ENCODE data around the gene AKT3.

AKT3 gene

GRCh38 chr1:243474136-243474881 is 375.7 kb downstream of the AKT3 start:
- no CpG with 5 or more reads among the region's 55 CpGs for WGBS (ENCODE audit: extremely low coverage, insufficient coverage, insufficient read length)

GRCh38 chr1:243473227-243474135 is 376.6 kb downstream of the AKT3 start:
- Histone ChIP-seq H2AK5ac (ENCODE audit: low read length) (no peak overlapping the region), H2BK120ac (ENCODE audit: insufficient read depth, low read length, poor library complexity) (no peak overlapping the region), H2BK5ac (ENCODE audit: low read depth, low read length, poor library complexity) (no peak overlapping the region), H3K4ac (ENCODE audit: low read depth, low read length) (no peak overlapping the region), H4K8ac (ENCODE audit: low read depth, low read length) (no peak overlapping the region), H3K14ac (ENCODE audit: low read length) (no peak overlapping the region), H3K4me3 (ENCODE audit: low read depth, low read length) (no peak overlapping the region), H3K79me2 (ENCODE audit: control insufficient read depth, insufficient read depth, low read length, poor library complexity) (no peaks in the 10 kb centered on the region), H3K4me1 (ENCODE audit: control insufficient read depth in 1 of 2, insufficient read depth in 2 of 2, low read length in 2 of 2) (peaks cover 0 to 2% of the 10 kb centered on the region in 2 experiments), H3K79me1 (ENCODE audit: low read length) (no peaks in the 10 kb centered on the region), H4K12ac (ENCODE audit: low read depth, low read length) (no peak overlapping the region), H4K91ac (ENCODE audit: low read depth, low read length) (no peak overlapping the region), H3K4me2 (ENCODE audit: low read length) (no peak overlapping the region), H3K18ac (ENCODE audit: low read length) (no peak overlapping the region), H2AFZ (ENCODE audit: insufficient read depth, low read length, poor library complexity) (no peak overlapping the region), H3K9me3 (ENCODE audit: insufficient read depth, low read depth, low read length) (no peaks in the 10 kb centered on the region), H3K27ac (ENCODE audit: low read depth, low read length) (no peak overlapping the region), H3K27me3 (ENCODE audit: insufficient read depth, low read length) (no peaks in the 10 kb centered on the region), H2BK12ac (ENCODE audit: low read length) (no peak overlapping the region), H3K9ac (ENCODE audit: low read length) (no peak overlapping the region), H3K36me3 (ENCODE audit: control insufficient read depth in 1 of 2, insufficient read depth in 2 of 2, low read length in 2 of 2) (no peaks in the 10 kb centered on the region), H3K23ac (ENCODE audit: low read length) (no peak overlapping the region)
- no peak for DNase-seq
- no CpG with 5 or more reads among the region's 12 CpGs for WGBS (ENCODE audit: extremely low coverage, insufficient coverage, insufficient read length)

More at GRCh38 chr1:243474136-243474881, 375.7 kb downstream of the AKT3 start:
- no peak overlapping the region for H3K18ac ChIP-seq (ENCODE audit: low read length)
- no peaks in the 10 kb centered on the region for H3K27me3 ChIP-seq (ENCODE audit: insufficient read depth, low read length)
- H2AK5ac ChIP-seq (ENCODE audit: low read length) = no peak overlapping the region
- H3K9me3 ChIP-seq (ENCODE audit: insufficient read depth, low read depth, low read length) = no peaks in the 10 kb centered on the region
- H3K4ac ChIP-seq (ENCODE audit: low read depth, low read length) = no peak overlapping the region
- no peak overlapping the region for H2BK120ac ChIP-seq (ENCODE audit: insufficient read depth, low read length, poor library complexity)
- peaks cover 0 to 2% of the 10 kb centered on the region in 2 experiments for H3K4me1 ChIP-seq (ENCODE audit: control insufficient read depth in 1 of 2, insufficient read depth in 2 of 2, low read length in 2 of 2)
- H4K12ac ChIP-seq (ENCODE audit: low read depth, low read length) = no peak overlapping the region
- H3K23ac ChIP-seq (ENCODE audit: low read length) = no peak overlapping the region
- no peak overlapping the region for H3K9ac ChIP-seq (ENCODE audit: low read length)
- no peak overlapping the region for H3K14ac ChIP-seq (ENCODE audit: low read length)
- no peak overlapping the region for H2BK12ac ChIP-seq (ENCODE audit: low read length)
- DNase-seq = no peak
- no peak overlapping the region for H4K91ac ChIP-seq (ENCODE audit: low read depth, low read length)
- no peaks in the 10 kb centered on the region for H3K36me3 ChIP-seq (ENCODE audit: control insufficient read depth in 1 of 2, insufficient read depth in 2 of 2, low read length in 2 of 2)
- no peak overlapping the region for H3K27ac ChIP-seq (ENCODE audit: low read depth, low read length)
- H3K79me2 ChIP-seq (ENCODE audit: control insufficient read depth, insufficient read depth, low read length, poor library complexity) = no peaks in the 10 kb centered on the region
- no peak overlapping the region for H3K4me2 ChIP-seq (ENCODE audit: low read length)
- no peaks in the 10 kb centered on the region for H3K79me1 ChIP-seq (ENCODE audit: low read length)
- no peak overlapping the region for H2AFZ ChIP-seq (ENCODE audit: insufficient read depth, low read length, poor library complexity)
- no peak overlapping the region for H3K4me3 ChIP-seq (ENCODE audit: low read depth, low read length)
- no peak overlapping the region for H2BK5ac ChIP-seq (ENCODE audit: low read depth, low read length, poor library complexity)
- H4K8ac ChIP-seq (ENCODE audit: low read depth, low read length) = no peak overlapping the region

GRCh38 chr1:243471754-243472745 is 378.0 kb downstream of the AKT3 start:
- DNase-seq = peak in 1 of 2 donors; percentile 40
- Histone ChIP-seq H3K36me3 (ENCODE audit: control insufficient read depth in 1 of 2, insufficient read depth in 2 of 2, low read length in 2 of 2) (no peaks in the 10 kb centered on the region), H4K91ac (ENCODE audit: low read depth, low read length) (no peak overlapping the region), H3K4me1 (ENCODE audit: control insufficient read depth in 1 of 2, insufficient read depth in 2 of 2, low read length in 2 of 2) (peaks cover 0 to 2% of the 10 kb centered on the region in 2 experiments), H3K79me1 (ENCODE audit: low read length) (no peaks in the 10 kb centered on the region), H2AK5ac (ENCODE audit: low read length) (no peak overlapping the region), H3K4me3 (ENCODE audit: low read depth, low read length) (no peak overlapping the region), H3K14ac (ENCODE audit: low read length) (no peak overlapping the region), H3K27me3 (ENCODE audit: insufficient read depth, low read length) (no peaks in the 10 kb centered on the region), H2AFZ (ENCODE audit: insufficient read depth, low read length, poor library complexity) (no peak overlapping the region), H3K4me2 (ENCODE audit: low read length) (no peak overlapping the region), H4K12ac (ENCODE audit: low read depth, low read length) (no peak overlapping the region), H3K23ac (ENCODE audit: low read length) (no peak overlapping the region), H3K9ac (ENCODE audit: low read length) (no peak overlapping the region), H4K8ac (ENCODE audit: low read depth, low read length) (no peak overlapping the region), H3K9me3 (ENCODE audit: insufficient read depth, low read depth, low read length) (no peaks in the 10 kb centered on the region), H2BK12ac (ENCODE audit: low read length) (no peak overlapping the region), H3K79me2 (ENCODE audit: control insufficient read depth, insufficient read depth, low read length, poor library complexity) (no peaks in the 10 kb centered on the region), H2BK5ac (ENCODE audit: low read depth, low read length, poor library complexity) (no peak overlapping the region), H3K4ac (ENCODE audit: low read depth, low read length) (no peak overlapping the region), H2BK120ac (ENCODE audit: insufficient read depth, low read length, poor library complexity) (no peak overlapping the region), H3K27ac (ENCODE audit: low read depth, low read length) (peak overlapping the region; percentile 12), H3K18ac (ENCODE audit: low read length) (no peak overlapping the region)
- WGBS (ENCODE audit: extremely low coverage, insufficient coverage, insufficient read length) = no CpG with 5 or more reads among the region's 3 CpGs
